A172 (cell line): ENCODE measurements around the gene DNAI7. TPM values are rescaled to one million over a fixed set of nuclear protein-coding genes. Genes with fewer than 3 reads are reported as not detected.

Experiments
- DNase-seq: peaks from one replicate; pipeline ENCODE4 v3.0.0-alpha.2; 2015; ENCODE audit warnings: low spot score
- total RNA-seq: library from RNA; depleted of rRNA; stranded (reverse); fragments of >200 nt; shearing (Covaris generic); gene quantifications from 2 replicates; pipeline ENCODE4 v1.2.3, GENCODE V29; 2014

DNAI7 gene
- total RNA-seq, 1 experiment from 2014 or later = 0.38 TPM

DNA sequence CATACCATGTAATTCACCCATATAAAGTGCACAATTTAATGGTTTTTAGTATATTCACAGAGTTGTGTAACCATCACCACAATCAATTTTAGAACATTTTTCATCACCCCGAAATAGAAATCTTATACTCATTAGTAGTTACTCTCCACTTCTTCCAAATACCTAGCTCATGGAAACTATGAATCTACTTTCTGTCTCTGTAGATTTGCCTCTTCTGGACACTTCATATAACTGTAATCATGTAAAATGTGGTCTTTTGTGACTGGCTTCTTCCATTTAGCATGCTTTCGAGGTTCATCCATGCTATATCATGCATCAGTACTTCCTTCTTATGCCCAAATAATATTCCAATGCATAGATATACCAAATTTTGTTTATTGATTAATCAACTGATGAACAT lies 10.8 kb downstream of the DNAI7 start:
- no peak for DNase-seq

DNA sequence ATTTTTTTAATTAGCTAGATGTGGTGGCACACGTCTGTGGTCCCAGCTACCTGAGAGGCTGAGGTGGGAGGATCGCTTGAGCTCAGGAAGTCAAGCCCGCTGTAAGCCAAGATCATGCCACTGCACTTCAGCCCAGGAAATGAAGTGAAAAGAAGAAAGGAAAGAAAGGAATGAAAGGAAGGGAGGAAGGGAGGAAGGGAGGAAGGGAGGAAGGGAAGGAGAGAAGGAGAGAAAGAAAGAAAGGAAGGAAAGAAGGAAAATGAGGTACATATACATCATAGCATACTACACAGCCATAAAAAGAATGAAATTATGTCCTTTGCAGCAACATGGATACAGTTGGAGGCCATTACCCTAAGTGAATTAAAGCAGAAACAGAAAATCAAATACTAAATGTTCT lies 12.2 kb downstream of the DNAI7 start:
- no peak for DNase-seq

DNA sequence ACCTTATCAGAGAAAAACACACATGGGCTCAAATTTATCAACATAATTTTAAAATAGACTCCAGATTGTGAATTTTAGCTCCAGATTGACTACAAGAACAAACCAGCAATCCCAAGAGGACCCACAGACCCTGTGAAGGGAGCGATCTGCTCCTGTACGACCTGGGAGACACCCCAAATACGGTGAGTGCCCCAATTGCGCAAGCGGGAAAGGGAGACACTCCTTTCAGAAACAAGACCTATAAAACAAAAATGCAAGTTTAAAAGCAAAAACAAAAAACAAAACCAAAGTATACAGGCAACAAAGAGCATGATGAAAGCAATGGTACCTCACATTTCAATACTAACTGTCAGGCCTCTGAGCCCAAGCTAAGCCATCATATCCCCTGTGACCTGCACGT lies 32.1 kb downstream of the DNAI7 start:
- no peak for DNase-seq

DNA sequence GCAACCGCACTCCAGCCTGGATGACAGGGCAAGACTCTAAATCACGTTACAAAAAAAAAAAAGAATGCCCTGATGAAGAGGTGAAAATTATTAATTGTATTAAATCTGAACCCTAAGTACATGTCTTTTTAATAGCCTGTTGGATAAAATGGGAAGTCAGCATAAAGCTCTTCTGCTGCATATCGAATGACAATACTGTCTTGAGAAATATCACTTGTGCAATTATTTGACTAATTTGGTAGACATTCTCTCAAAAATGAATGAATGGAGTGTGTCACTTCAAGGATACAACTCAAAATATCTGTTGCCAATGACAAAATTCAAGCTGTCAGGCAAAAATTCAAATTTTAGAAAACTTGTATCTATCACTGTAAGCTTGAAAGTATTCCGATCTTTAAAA lies 38.9 kb downstream of the DNAI7 start:
- DNase-seq = no peak

DNA sequence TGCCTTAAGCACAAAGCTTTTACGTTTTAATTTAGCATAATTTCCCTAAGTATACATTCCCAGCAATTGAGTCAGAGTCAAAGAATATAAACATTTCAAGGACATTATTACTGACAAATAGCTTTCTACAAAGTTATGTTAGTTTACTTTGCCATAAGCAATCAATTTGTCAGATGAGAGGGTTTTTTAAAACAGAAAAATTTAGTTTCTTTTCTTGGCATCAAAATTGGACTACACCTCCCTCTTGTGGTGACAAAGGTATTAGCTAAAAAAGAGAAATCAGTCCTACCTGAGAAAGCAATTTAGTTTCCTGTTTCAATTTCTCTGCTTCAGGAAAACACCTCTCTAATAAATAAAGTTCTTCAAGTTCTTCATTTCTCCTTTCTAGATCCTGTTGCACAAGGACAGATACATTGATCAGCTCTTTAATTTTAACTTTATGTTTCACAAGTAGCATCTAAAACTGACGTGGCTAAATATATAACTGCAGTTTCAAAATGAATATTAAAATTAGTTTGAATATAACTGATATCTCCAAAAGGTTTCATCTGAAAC lies 39.9 kb downstream of the DNAI7 start:
- peak; percentile 33 for DNase-seq

DNA sequence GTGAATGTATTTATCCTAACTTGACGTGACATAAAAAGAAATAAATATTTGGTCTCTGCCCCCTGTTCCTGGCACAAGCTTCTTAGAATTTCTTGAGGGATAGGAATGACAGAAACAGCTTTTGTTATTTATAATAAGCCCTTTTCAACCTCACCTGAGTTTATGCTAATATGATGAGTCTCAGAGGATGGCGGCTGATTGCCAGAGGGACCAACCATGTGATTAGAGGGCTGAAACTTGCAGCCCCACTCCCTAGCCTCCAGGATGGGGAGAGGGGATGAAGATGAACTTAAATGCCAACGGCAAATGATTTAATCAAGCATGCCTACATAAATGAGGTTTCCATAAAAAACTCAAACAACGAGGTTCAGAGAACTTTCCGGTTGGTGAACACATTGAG lies 42.9 kb downstream of the DNAI7 start:
- DNase-seq = no peak

DNA sequence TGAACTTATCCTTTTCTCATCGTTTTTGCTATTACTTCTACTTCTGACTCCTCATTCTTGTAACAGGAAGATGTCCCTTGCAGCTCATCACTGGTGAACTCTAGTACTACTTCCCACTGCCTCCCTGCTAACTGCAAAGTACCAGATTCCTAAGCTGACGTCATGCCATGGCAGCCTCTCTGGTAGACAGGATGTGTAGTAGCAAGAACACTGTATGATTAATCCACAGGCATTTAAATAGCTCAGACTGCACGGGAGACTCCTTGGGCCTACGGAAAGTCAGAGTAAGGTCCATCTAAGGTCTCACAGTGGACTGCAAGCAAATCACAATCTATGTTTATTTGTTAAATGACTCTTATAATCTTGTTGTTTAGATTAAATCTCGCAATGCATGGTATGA lies 43.5 kb downstream of the DNAI7 start:
- DNase-seq = peak; percentile 92

DNA sequence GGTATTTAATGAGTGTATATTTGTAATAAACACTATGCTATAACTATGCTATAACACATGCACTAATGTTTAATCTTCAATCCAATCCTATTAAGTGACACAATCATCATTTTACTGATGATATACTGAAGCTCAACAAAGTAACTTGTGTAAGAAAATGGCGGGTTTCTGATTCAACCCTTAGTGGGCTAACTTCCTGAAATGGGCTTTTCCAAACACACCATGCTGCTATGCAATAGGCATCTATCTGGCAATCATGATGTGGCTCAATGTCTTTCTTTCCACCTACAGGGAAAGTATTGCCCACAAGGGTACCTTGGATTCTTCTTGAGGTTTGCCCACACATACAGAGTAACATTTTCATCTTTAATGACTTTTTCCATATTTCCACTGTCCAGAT lies 48.3 kb downstream of the DNAI7 start:
- DNase-seq = no peak

DNA sequence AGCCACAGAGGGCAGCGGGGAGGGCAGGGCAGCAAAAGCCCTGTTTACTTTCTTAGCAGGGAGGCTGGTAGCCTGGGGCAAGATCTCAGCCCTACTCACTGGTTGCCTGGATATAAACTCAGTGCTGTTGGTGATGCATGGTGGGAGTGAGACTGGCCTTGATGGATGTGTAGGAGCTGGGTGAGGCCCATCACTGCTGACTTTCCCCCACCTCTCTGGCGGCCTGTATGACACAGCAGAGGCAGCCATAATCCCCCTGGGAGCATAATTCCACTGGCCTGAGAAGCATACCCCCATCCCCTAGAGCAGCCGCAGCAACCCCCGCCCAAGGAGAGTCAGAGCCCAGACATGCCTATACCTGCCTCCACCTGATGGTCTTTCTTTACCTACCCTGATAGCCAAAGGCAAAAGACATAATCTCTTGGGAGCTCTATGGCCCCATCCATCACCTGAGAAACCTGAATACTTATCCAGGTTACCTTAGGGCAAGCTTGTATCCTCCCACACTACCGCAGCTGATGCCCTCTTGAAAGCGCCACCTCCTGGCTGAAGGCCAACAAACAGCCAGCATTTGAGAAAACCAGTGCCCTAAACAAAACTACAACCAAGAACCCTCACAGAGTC lies 59.3 kb downstream of the DNAI7 start:
- DNase-seq = no peak

DNA sequence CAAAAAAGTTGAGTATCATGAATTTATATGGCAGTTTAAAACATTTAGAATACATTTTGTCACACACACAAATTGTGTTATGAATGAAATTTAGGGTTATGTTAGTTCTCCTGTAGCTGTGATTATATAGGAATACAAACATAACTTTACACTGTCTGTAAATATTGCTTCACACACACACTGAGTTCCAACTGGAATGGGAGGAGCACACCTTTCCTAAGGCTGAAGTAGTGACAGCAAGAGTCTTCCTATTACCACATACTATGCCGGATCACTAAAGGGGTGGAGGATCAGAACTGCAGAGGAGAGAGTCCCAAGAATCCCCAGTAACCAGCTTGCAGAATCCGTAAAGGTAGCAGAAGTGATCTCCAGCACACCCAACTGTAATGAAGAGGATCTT lies 63.7 kb downstream of the DNAI7 start:
- no peak for DNase-seq

DNA sequence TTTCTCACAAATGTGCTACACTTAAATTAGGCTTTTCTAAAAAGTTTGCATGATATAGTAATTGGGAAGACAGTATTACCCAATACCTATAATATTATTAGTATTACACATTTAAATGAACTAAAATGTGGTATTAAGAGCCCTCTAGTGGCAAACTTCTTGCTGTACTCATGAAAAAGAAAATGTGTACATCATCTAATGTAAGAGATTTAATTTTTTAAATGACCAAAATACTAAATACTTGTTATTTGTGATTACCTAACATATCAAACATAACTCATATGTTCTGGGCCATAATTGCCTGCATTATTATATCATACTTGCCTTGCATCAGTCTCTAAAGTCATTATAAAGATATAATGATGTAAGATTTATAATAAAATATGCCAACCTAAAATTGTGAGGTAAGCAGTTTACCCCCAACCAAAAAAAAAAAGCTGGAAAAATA lies 64.2 kb downstream of the DNAI7 start:
- DNase-seq = peak; percentile 36

DNA sequence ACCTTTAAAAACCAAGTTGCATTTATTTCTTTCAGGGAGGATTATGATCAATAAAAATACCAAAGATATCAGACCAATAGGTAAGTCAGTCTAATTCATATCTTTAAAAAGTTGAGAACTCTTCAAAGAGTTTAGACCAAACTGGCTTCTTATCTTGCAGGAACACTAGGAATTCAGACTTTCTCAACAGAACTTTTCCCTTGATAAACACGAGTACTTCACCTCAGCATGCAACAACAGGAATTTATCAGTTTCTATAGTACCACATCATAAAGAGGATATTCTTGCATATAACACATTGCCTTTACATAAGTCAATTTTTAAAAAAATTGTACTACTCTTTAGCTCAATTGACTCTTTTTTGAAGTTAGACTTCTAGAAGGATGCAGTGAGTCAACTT lies 68.2 kb downstream of the DNAI7 start:
- no peak for DNase-seq

DNA sequence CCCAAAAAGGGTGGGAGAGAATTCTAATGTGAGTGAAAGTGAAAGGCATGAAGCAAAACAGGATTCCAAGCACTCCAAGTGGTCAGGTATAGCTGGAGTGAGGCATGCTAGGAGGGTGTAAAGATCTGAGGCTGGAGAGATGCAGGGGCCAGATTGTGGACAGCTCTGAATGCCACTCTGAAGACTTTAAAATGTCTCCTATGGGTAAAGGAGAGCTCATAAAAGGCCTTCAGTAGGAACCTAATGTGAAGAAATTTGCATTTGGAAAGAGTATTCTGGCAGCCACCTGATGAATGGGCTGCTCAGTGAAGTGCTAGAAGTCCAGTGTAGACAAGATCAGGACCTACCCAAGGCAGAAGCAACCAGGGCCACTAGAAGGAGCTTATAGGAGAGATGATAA lies 68.9 kb downstream of the DNAI7 start:
- DNase-seq = no peak

DNA sequence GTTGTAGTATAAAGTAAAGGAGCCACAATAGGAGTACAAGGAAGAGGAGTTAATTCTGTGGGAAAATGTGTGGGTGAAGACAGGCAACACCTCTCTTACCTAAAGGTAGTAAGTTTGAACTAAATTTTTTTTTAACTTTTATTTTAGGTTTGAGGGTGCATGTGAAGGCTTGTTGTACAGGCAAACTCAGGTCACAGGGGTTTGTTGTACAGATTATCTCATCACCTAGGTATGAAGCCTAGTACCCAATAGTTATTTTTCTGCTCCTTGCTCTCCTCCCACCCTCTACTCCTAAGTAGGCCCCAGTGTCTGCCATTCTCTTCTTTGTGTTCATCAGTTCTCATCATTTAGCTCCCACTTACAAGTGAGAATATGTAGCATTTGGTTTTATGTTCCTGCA lies 70.5 kb downstream of the DNAI7 start:
- DNase-seq = no peak

DNA sequence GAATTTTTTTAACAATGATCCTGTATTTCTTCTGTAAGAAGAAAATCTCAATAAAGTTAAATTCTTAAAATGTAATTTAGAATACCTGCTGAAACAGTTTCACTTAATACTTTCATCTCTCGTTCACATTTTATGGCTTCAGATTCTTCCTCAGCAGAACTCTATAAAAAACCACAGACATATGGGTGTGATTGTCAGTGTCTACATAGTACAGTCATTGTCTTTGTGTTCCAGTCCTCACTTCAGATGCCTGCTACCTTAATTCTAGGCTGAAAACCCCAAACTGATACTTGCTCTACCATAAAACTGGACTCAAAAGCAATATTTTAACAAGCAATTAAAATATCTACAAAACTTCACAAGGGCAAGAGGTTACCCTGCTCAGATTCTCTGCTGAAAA lies 71.8 kb downstream of the DNAI7 start:
- no peak for DNase-seq

DNA sequence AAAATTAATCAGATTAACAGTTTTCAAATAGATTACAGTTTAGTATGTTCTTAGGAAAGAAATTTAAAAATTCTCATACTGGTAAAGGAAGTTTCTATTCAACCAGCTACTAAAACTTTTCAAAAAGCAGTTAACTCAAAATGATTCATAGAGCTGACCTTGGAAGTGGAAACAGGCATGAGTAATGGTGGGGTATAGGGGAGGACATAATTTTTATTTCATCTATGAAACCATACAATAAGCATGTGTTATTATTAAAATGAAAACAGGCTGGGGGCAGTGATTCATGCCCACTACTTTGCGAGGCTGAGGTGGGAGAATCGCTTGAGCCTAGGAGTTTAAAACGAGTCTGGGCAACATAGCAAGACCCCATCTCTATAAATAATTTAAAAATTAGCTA lies 73.0 kb downstream of the DNAI7 start:
- DNase-seq = no peak

DNA sequence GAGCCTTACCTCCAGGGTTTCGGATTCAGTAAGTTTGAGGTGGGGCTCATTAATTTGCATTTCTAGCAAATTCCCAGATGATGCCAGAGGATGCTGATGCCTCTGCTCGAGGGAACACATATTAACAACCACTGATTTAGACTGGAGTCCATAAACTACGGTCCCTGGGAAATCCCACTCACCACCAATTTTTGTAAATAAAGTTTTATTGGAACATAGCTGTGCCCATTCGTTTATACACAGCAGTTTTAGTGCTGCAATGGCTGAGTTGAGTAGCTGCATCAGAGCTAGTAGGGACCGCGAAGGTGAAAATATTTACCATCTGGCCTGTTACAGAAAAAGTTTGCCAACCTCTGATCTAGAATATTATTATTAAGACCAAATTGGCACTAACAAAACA lies 73.8 kb downstream of the DNAI7 start:
- DNase-seq = no peak

DNA sequence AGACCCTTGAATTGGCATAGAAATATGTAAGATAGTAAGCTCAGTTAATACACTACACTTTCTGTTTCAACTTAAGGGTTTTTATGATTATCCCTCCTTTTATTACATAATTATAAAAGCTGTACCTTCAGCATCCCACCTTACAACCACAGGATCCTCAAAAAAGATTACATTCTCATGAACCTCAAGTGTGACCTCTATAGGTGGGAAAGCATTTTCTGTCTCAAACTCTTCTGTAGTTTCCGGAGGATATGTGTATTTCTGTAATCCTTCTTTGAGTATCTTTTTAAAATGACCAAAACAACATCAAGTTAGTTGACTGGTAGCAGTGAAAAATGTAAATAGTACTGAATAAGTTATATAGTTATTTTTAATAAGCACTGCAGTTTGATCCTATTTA lies 75.9 kb downstream of the DNAI7 start:
- DNase-seq = no peak

DNA sequence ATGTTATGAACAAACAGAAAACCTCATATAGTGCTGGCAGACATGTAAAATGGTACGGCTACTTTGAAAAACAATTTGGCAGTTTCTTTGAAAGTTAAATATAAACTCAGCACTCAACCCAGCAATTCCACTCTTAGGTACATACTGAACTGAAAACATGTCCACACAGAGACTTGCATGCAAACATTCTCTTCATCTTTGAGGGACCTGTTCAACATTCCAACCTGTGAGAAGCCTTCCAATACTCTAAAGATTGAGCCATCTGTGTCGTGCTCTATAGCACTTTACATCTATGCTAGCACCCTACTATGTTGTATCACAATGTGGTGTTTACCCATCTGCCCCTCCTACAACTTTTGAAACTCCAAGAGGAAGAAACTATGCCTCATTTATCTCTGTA lies 79.3 kb downstream of the DNAI7 start:
- no peak for DNase-seq

DNA sequence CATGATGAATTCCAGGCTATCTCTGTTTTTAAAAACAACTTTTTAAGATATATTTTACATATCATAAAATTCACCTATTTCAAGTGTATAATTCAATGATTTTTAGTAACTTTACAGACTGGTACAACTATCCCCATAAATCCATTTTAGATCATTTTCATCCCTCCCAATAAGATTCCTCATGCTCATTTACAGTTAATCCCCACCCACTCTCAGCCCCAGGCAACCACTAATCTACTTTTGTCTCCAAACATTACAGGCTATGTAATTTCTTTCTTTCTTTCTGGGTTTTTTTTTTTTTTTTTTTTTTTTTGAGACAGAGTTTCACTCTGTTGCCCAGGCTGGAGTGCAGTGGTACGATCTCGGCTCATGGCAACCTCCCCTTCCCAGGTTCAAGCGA lies 81.3 kb downstream of the DNAI7 start:
- no peak for DNase-seq

DNA sequence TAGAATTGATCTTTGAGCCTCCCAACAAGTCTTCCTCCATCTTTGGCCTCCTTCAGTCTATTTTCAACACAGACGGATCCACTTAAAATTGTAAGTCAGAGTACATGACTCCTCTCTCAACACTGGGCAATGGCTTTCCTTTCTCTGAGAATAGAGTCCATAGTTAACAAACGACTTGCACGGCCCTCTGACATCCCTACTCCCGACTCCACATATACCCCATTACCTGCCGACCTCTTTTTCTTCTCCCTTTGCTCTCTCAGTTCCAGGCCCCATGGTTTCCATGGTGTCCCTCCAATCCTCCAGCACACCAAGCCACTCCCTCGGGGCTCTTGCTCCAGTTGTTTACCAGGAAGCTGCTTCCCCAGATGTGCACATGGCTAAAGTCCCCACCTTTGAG lies 84.7 kb downstream of the DNAI7 start:
- no peak for DNase-seq

DNA sequence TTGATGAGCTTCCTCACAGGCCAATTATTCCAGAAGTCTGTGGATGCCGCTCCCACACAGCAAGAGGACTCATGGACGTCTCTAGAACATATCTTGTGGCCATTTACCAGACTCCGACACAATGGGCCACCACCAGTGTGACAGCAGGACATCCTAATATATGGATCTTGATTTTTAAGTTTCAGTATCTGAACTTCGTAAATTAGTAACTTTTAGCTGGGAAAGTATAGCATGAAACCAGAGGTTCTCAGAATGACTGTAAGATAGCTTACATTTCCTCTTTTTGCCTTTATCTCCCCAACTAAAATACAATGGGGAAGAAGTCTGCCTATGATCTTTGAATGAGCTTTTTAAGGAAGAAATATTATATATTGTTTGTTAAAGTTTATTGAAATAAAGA lies 87.0 kb downstream of the DNAI7 start:
- no peak for DNase-seq

DNA sequence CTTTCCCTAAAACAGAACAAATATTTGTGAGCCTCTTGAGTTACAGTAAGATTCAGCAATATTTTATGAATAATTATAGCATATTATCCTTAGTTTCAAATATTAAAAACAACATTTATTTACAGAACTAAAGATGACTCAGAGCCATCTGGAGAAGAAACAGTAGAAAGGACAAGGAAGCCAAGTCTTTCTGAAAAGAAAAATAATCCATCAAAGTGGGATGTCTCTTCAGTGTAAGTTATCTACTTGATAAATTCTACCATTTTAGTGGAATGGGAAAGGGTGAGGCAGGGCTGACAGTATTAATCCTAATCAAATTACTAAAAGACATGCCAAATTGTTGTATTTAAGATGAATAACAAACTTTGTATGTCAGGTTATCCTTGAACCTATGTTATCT lies 88.1 kb downstream of the DNAI7 start:
- no peak for DNase-seq

DNA sequence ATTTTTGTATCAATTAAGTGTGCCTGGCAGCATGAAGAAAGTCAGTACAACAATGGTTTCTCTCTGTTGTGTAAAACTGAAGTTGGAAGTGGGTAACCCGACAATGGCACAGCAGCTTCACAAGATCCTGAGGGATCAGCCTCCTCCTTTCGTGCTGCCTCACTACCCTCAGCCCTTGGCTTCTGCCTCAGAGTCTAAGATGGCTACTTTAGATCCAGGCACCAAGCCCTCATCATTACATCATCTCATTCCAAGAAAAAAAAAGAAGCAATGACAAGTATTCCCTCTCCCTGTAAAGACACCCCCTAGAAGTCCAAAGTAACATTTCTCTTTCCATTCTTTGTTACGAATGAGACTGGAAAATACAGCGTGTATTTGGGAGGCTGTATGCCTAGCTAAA lies 92.6 kb downstream of the DNAI7 start:
- DNase-seq = no peak
